ENCODE data around the gene ECT2L. TPM values are rescaled to one million over a fixed set of nuclear protein-coding genes. Genes with fewer than 3 reads are reported as not detected.
A peak's percentile ranks its signal among the peaks of the same experiment; 100 is the strongest.

The ECT2L gene
- total and polyA plus RNA-seq, 2 of the 13 experiments (the other 11 are each of a cell fraction or from before 2014, with no cell fraction given), result 0.12 TPM; not detected in 1

- ATAC-seq (no peak), DNase-seq (ENCODE audit: low spot score) (no peak), FAIRE-seq (no peak)
- ChIA-PET CTCF (ENCODE audit: low intra/inter-chr PET ratio, low total read pairs) (no interaction called here), POLR2A (no interaction called here)
- Histone ChIP-seq H3K79me2 (ENCODE audit: insufficient read depth, low read length) (no peaks in the 10 kb centered on the region), H3K4me2 (ENCODE audit: low read depth, low read length) (no peak overlapping the region), H3K27me3 (ENCODE audit: control insufficient read depth in 1 of 2, insufficient read depth in 2 of 2, low read length in 2 of 2) (no peaks in the 10 kb centered on the region), H3K36me3 (replicated peaks in 1 of 2; ENCODE audit: control insufficient read depth in 1 of 2, insufficient read depth in 2 of 2, low read length in 2 of 2) (peaks cover 3 to 10% of the 10 kb centered on the region in 2 experiments; a peak in 4 of 5 replicates), H2AFZ (ENCODE audit: low read length) (no peak overlapping the region), H3K9ac (ENCODE audit: insufficient read depth, low read depth, low read length) (no peak overlapping the region), H3K27ac (ENCODE audit: extremely low read length, insufficient read depth, low read length) (no peak overlapping the region), H3K4me1 (ENCODE audit: insufficient read depth, low read length) (no peaks in the 10 kb centered on the region), H3K9me3 (ENCODE audit: low read length) (no peaks in the 10 kb centered on the region), H4K20me1 (ENCODE audit: insufficient read depth, low read length) (no peaks in the 10 kb centered on the region), H3K4me3 (replicated peaks in 1 of 3; ENCODE audit: insufficient read depth in 1 of 3, low read depth in 2 of 3, low read length in 3 of 3) (no peak overlapping the region)
- in situ Hi-C loops (cut with HindIII; ENCODE audit: extremely low pct_ligation_motif_present, low pct_unique_long_range_greater_than_20kb), result no loop called here
- TF ChIP-seq TGIF2 (CRISPR knock-in tag; IDR thresholded peaks at IDR 0.05) (no peak), MAFG (CRISPR knock-in tag; IDR thresholded peaks at IDR 0.05) (no peak), MTA1 (CRISPR knock-in tag; IDR thresholded peaks at IDR 0.05; ENCODE audit: borderline replicate concordance) (no peak), RFX3 (CRISPR knock-in tag; IDR thresholded peaks at IDR 0.05) (no peak), CENPBD1 (CRISPR knock-in tag; IDR thresholded peaks at IDR 0.05; ENCODE audit: borderline replicate concordance, low read depth) (no peak)
- intact Hi-C loops (cut with micrococcal nuclease; ENCODE audit: unreplicated experiment), result no loop called here
- WGBS (ENCODE audit: low lambda C conversion rate), result 97% methylated on average over 3 of the region's 3 CpGs
- BruUV-seq (replicated peaks), result no TSS peak
These were observed 9.9 kb upstream of the ECT2L start for GRCh38 chr6:138785980-138786379.

- 98% methylated on average over 1 of the region's 1 CpG for WGBS (ENCODE audit: low lambda C conversion rate)
- Histone ChIP-seq H3K79me2 (ENCODE audit: insufficient read depth, low read length) (no peaks in the 10 kb centered on the region), H3K9me3 (ENCODE audit: low read length) (no peaks in the 10 kb centered on the region), H2AFZ (ENCODE audit: low read length) (no peak overlapping the region), H3K36me3 (replicated peaks in 1 of 2; ENCODE audit: control insufficient read depth in 1 of 2, insufficient read depth in 2 of 2, low read length in 2 of 2) (peaks cover 2 to 8% of the 10 kb centered on the region in 2 experiments; a peak in 2 of 5 replicates), H3K4me2 (ENCODE audit: low read depth, low read length) (no peak overlapping the region), H3K4me1 (ENCODE audit: insufficient read depth, low read length) (no peaks in the 10 kb centered on the region), H3K4me3 (replicated peaks in 1 of 3; ENCODE audit: insufficient read depth in 1 of 3, low read depth in 2 of 3, low read length in 3 of 3) (no peak overlapping the region), H3K27ac (ENCODE audit: extremely low read length, insufficient read depth, low read length) (no peak overlapping the region), H4K20me1 (ENCODE audit: insufficient read depth, low read length) (no peaks in the 10 kb centered on the region), H3K9ac (ENCODE audit: insufficient read depth, low read depth, low read length) (no peak overlapping the region), H3K27me3 (ENCODE audit: control insufficient read depth in 1 of 2, insufficient read depth in 2 of 2, low read length in 2 of 2) (no peaks in the 10 kb centered on the region)
- in situ Hi-C loops (cut with HindIII; ENCODE audit: extremely low pct_ligation_motif_present, low pct_unique_long_range_greater_than_20kb) (no loop called here), intact Hi-C loops (cut with micrococcal nuclease; ENCODE audit: unreplicated experiment) (loop anchor here (1.0 kb wide), 1 partner anchor 48 kb away; no protein-coding TSS in a partner anchor)
- FAIRE-seq (no peak), ATAC-seq (no peak), DNase-seq (ENCODE audit: low spot score) (no peak)
- ChIA-PET POLR2A (no interaction called here), CTCF (ENCODE audit: low intra/inter-chr PET ratio, low total read pairs) (no interaction called here)
- TF ChIP-seq GRHL1 (CRISPR knock-in tag; conservative IDR thresholded peaks at IDR 0.05), result no peak
- no peak for TF ChIP-seq CREBL2 (CRISPR knock-in tag; IDR thresholded peaks at IDR 0.05; ENCODE audit: borderline replicate concordance)
- peak; percentile 63 for TF ChIP-seq MAFF (IDR thresholded peaks at IDR 0.05; ENCODE audit: low read depth, low read length)
- no peak for TF ChIP-seq MLX (CRISPR knock-in tag; IDR thresholded peaks at IDR 0.05)
- TF ChIP-seq MAFK (conservative IDR thresholded peaks at IDR 0.05 in 1 of 2, IDR thresholded peaks at IDR 0.05 in 1 of 2; ENCODE audit: low read length in 2 of 2), result peak; percentile 78 to 81
- no peak for TF ChIP-seq MBNL3 (CRISPR knock-in tag; conservative IDR thresholded peaks at IDR 0.05)
- TF ChIP-seq HNF4A (CRISPR knock-in tag; IDR thresholded peaks at IDR 0.05), result no peak
- TF ChIP-seq PTBP1 (IDR thresholded peaks at IDR 0.05; ENCODE audit: low read depth, low read length, poor library complexity, severe bottlenecking), result no peak
- no TSS peak for BruUV-seq (replicated peaks)
These were observed 8.7 kb upstream of the ECT2L start for GRCh38 chr6:138787138-138787537.
